Endodermal cell (in vitro differentiated cells): ENCODE data around the gene MAP4K3. TPM values are rescaled to one million over a fixed set of nuclear protein-coding genes. Genes with fewer than 3 reads are reported as not detected.
A peak's percentile ranks its signal among the peaks of the same experiment; 100 is the strongest.

Source experiments
- DNase-seq: peaks from one replicate; pipeline ENCODE4 v3.0.0-alpha.2; 2017
- H3K27ac ChIP-seq: 2 replicates; pipeline ENCODE4 v1.5.1; 2013; ENCODE audit warnings: mild to moderate bottlenecking, low read depth, low read length, moderate library complexity
- H3K27me3 ChIP-seq: 2 replicates; pipeline ENCODE4 v1.6.1; 2013; ENCODE audit warnings: mild to moderate bottlenecking, low read length, moderate library complexity; ENCODE audit not compliant: insufficient read depth, control insufficient read depth, poor library complexity, severe bottlenecking
- H3K36me3 ChIP-seq: 2 replicates; pipeline ENCODE4 v1.7.0; 2013; ENCODE audit warnings: mild to moderate bottlenecking, low read length, moderate library complexity; ENCODE audit not compliant: control insufficient read depth, insufficient read depth
- H3K4me1 ChIP-seq: one replicate; pipeline ENCODE4 v1.7.0; 2013; ENCODE audit warnings: low read length; ENCODE audit not compliant: control insufficient read depth, insufficient read depth
- H3K4me3 ChIP-seq: 2 replicates; pipeline ENCODE4 v1.5.1; 2013; ENCODE audit warnings: mild to moderate bottlenecking, low read length, moderate library complexity
- H3K9ac ChIP-seq: 2 replicates; pipeline ENCODE4 v1.6.1; 2013; ENCODE audit warnings: mild to moderate bottlenecking, low read length, moderate library complexity; ENCODE audit not compliant: poor library complexity, severe bottlenecking; ENCODE audit errors: extremely low read depth
- H3K9me3 ChIP-seq: 2 replicates; pipeline ENCODE4 v1.6.1; 2013; ENCODE audit warnings: mild to moderate bottlenecking, low read length, moderate library complexity; ENCODE audit not compliant: control insufficient read depth
- H3K27ac Mint-ChIP-seq: 2 replicates; pipeline ENCODE4 v1.8.0; 2020; ENCODE audit warnings: mixed read lengths
- H3K27me3 Mint-ChIP-seq: 2 replicates; pipeline ENCODE4 v1.8.0; 2021; ENCODE audit warnings: mild to moderate bottlenecking, mixed read lengths; ENCODE audit not compliant: insufficient read depth
- H3K36me3 Mint-ChIP-seq: 2 replicates; pipeline ENCODE4 v1.8.0; 2020; ENCODE audit warnings: low read depth, mixed read lengths
- H3K4me1 Mint-ChIP-seq: 2 replicates; pipeline ENCODE4 v1.8.0; 2020; ENCODE audit warnings: mixed read lengths
- H3K4me3 Mint-ChIP-seq: 2 replicates; pipeline ENCODE4 v1.8.0; 2020; ENCODE audit warnings: mild to moderate bottlenecking, moderate library complexity, mixed read lengths
- H3K9me3 Mint-ChIP-seq: 2 replicates; pipeline ENCODE4 v1.8.0; 2020; ENCODE audit warnings: mild to moderate bottlenecking, mixed read lengths
- CTCF ChIP-seq: fragments of 200-600 bp; sonication (generic); conservative IDR thresholded peaks from 2 replicates; pipeline ENCODE4 v1.5.0; 2021; ENCODE audit warnings: antibody characterized with exemption, mild to moderate bottlenecking
- WGBS, 2 experiments: methylation state at CpG; one replicate each; pipeline versions ENCODE4 v1.1.5 to v1.1.7; 2013; ENCODE audit warnings: missing lambda C conversion rate in 2 of 2, mixed read lengths in 1 of 2; ENCODE audit not compliant: insufficient coverage in 1 of 2, insufficient read length in 1 of 2; 5-methylcytosine and 5-hydroxymethylcytosine counted together
- total RNA-seq, 2 donors: library from RNA; stranded (reverse); fragmentation: NEBNext Ultra II Directional in 1 of 2; extraction: Animal tissue kit (Norgen Biotek cat#: 25700) in 1 of 2; gene quantifications; 2 replicates in 1 of 2; 3 replicates in 1 of 2; pipeline ENCODE4 v1.2.1, GENCODE V29; 2021

MAP4K3 gene
- total RNA-seq, 2 donors from 2014 or later, result 39.1 to 45.5 TPM

- 95% methylated on average over 3 of the region's 3 CpGs for WGBS, 2 experiments
- Histone ChIP-seq H3K36me3 (peaks cover 10% of the 10 kb centered on the region), H3K9me3 (no peaks in the 10 kb centered on the region), H3K9ac (no peak overlapping the region), H3K4me1 (peaks cover 4% of the 10 kb centered on the region), H3K4me3 (no peak overlapping the region), H3K27ac (no peak overlapping the region), H3K27me3 (no peaks in the 10 kb centered on the region)
- Mint-ChIP-seq H3K4me1 (peaks cover 15% of the 10 kb centered on the region), H3K9me3 (no peaks in the 10 kb centered on the region), H3K27ac (no peak overlapping the region), H3K27me3 (no peaks in the 10 kb centered on the region), H3K36me3 (peaks cover 6% of the 10 kb centered on the region), H3K4me3 (no peak overlapping the region)
- no peak for TF ChIP-seq CTCF
- no peak for DNase-seq
Measured at GRCh38 chr2:39335930-39336329, 101.2 kb downstream of the MAP4K3 start.

- H3K4me3 ChIP-seq, result no peak overlapping the region
- H3K4me1 ChIP-seq, result peaks cover 4% of the 10 kb centered on the region
- no peak for DNase-seq
- Mint-ChIP-seq H3K4me3 (no peak overlapping the region), H3K27ac (no peak overlapping the region), H3K27me3 (no peaks in the 10 kb centered on the region), H3K36me3 (peaks cover 6% of the 10 kb centered on the region), H3K9me3 (no peaks in the 10 kb centered on the region), H3K4me1 (peaks cover 13% of the 10 kb centered on the region)
- 91 to 95% methylated on average over 3 to 4 of the region's 4 CpGs for WGBS, 2 experiments
- no peak for TF ChIP-seq CTCF
- no peaks in the 10 kb centered on the region for H3K27me3 ChIP-seq
- no peaks in the 10 kb centered on the region for H3K9me3 ChIP-seq
- no peak overlapping the region for H3K9ac ChIP-seq
- H3K27ac ChIP-seq, result no peak overlapping the region
- H3K36me3 ChIP-seq, result peaks cover 10% of the 10 kb centered on the region
Measured at GRCh38 chr2:39334978-39335377, 102.1 kb downstream of the MAP4K3 start.

GRCh38 chr2:39334529-39334928 lies 102.6 kb downstream of the MAP4K3 start:
- DNase-seq, result no peak
- no peaks in the 10 kb centered on the region for H3K27me3 Mint-ChIP-seq
- Histone ChIP-seq H3K9me3 (no peaks in the 10 kb centered on the region), H3K9ac (no peak overlapping the region), H3K27me3 (no peaks in the 10 kb centered on the region), H3K4me1 (peaks cover 7% of the 10 kb centered on the region), H3K4me3 (no peak overlapping the region), H3K36me3 (peaks cover 10% of the 10 kb centered on the region), H3K27ac (no peak overlapping the region)
- no peak for TF ChIP-seq CTCF
- H3K27ac Mint-ChIP-seq, result peak overlapping the region; percentile 17
- H3K36me3 Mint-ChIP-seq, result peaks cover 6% of the 10 kb centered on the region
- H3K4me3 Mint-ChIP-seq, result no peak overlapping the region
- no peaks in the 10 kb centered on the region for H3K9me3 Mint-ChIP-seq
- H3K4me1 Mint-ChIP-seq, result peaks cover 13% of the 10 kb centered on the region
